GM10847 (cell line): Measurements from ENCODE around the gene CREBBP.
A peak's percentile ranks its signal among the peaks of the same experiment; 100 is the strongest.

Source experiments
- POLR2A ChIP-seq: IDR thresholded peaks from 2 replicates; pipeline ENCODE4 v1.6.1; 2011; ENCODE audit not compliant: insufficient read length; ENCODE audit errors: extremely low read depth

Gene CREBBP

DNA sequence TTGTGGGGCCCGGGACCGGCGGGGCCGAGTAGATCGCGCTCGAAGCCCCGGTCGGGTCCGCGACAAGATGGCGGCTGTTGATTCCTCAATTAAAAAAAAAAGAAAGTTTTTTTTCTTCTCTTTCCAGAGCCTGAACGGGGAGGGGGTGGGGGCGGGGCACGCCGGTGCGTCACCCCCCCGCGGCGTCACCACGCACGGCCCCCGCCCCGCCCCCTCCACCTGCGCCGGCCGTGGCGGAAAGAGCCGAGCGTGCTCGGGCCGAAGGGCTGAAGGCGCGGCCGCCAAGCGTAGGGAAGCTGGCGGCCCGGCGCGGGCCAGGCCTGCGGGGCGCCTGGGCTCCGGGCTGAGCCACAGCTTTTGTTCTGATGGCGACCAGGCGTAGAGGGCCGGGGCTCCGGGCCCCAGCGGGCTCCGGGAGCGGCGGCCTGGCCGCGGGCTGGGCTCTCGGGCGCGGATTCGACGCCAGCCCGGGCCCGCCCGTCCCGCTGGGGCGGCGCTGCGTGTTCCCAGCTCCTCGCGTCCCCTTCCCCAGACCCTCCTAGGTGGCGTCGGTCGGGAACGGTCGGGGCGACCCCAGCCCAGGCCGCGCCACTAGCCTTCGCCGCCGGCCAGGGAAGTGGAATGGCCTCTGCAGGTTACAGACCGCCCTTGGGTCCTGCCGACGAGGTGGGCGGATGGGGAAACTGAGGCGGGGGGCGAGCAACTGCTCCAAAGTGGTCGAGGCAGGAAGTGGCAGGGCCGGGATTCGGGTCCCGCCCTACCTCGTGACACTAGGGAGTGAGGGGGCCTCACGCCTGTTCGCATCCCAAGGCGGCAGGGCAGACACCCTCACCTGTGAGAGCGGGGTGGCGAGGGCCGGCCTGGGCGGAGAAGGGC lies at the start of gene CREBBP:
CREBBP (minus strand) TSS at position 91 of the 876 bp plus-strand sequence. CDS start 797 bp downstream, outside the sequence.
- peak; percentile 80 for TF ChIP-seq POLR2A

DNA sequence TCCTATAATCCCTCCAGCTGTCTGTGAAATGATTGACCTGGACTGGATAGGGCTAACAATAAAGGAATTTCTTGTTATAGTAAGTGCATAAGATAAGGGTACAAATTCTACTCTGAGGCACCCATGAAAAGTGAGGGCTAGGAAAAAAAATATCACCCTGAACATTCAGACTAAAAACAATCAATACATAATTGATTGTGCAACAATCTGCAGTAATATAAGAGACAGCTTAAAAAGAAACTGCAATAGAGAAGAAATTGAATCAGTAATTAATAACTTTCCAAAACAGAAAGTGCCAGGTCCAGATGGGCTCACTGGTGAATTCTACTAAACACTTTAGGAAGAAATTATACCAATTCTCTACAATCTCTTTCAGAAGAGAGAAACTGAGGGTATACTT lies 44.2 kb upstream of the CREBBP start:
- no peak for TF ChIP-seq POLR2A

DNA sequence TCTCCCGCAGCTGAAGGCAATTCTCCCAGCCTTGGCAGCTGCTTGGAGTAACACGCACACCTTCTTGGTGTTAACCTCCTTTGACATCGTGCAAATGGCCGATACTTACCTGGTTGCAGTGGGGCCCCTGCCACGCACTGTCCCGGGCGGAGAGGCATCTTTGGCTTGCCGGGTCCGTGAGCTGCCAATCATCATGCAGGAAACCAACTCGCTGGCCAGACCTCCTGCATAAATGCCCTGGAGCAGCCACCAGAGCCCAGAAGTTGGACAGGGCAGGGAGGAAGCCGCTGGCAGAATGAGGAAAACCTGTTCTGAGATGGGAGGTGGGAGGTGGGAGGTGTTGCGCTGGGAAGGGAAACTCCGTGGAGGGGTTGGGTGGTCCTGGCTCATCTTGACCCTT lies 41.7 kb upstream of the CREBBP start:
- no peak for TF ChIP-seq POLR2A

DNA sequence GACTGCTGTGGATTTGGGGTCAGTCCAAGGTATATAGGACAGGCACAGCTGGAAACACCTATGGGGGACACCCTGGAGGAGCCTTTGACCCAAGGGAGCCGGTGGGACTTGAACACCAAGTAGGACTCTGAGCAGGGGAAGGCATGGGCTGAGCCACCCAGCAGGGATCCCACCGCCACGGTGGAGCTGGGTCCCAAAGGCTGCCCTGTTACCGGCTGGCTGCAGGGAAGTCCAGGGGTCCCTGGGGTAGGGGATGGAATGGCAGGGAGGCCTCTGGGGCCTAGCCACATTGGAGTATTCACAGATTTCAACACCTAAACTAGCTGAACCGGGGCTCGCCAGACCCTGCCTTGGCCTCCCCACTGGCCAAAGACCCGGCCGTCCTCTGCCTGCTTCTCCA lies 39.7 kb upstream of the CREBBP start:
- TF ChIP-seq POLR2A: no peak

DNA sequence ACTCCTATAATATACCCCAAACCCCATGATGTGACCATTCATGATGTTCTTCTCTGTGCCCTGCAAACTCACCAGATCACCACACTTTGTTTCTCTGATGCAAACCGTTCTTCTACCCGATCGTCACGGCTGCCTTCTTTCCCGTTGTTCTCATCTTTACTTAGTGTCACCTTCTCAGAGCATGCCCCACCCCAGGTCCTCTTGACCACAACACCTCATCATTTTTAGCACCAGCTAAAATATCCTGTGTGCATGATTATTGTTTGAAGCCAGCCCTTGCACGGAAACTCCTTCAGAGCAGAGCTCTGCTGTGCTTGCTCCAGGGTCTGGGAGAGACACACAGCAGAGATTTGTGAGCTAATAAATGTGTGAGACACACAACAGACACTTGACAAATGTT lies 38.9 kb upstream of the CREBBP start:
- no peak for TF ChIP-seq POLR2A

DNA sequence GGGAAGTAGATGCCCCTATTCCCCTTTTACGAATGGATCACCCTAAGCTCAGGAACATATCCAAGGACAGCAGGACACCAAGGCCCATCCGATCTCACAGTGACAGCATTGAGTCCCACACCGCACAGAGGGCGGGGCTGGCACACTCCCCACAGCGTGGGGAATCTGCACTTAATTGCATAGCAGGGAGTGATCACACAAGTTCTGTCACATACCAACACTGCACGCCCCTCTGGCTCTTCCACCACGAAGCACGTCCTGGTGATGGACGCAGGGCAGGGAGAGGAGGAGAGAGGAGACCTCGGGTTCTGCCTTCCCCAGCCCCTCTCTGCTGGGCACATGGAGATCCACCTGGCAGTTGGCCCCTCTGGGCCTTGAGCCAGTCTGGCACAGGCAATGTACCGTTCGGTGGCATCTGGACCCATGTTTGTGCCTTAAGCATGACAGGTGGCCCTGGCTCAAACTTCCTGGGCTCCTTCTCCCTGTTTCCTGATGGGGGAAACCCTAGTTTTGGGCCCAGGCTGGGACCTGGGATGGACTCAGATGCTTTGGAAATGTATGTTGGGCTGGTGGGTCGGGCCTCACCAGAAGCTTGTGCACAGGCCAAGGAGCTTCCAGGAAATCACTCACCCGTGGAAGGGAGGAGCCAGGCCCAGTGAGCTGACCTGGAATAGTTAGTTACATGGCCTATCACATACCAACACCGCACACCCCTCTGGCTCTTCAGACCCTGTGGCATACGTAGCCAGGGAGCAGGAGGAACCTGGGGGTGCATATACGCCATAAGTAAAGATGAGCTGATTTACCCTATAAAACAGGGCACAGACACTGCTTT lies 35.1 kb upstream of the CREBBP start:
- TF ChIP-seq POLR2A: no peak

DNA sequence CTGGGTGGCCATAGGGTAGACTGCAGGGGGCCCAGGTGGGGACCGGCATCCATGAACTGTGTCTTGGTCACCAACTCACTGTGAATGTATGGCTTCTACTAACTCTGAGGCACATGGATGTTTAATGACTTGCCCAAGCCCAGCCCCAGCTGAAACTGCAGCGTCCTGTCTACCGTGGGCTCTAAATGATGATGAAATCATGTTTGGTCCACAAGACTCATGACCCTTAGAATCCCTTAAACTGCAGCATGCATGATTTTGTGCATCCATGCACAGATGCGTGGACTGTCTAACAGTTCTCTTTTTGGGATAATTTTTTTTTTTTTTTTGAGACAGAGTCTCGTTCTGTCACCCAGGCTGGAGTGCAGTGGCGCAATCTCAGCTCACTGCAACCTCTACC lies 32.4 kb upstream of the CREBBP start:
- TF ChIP-seq POLR2A: no peak

DNA sequence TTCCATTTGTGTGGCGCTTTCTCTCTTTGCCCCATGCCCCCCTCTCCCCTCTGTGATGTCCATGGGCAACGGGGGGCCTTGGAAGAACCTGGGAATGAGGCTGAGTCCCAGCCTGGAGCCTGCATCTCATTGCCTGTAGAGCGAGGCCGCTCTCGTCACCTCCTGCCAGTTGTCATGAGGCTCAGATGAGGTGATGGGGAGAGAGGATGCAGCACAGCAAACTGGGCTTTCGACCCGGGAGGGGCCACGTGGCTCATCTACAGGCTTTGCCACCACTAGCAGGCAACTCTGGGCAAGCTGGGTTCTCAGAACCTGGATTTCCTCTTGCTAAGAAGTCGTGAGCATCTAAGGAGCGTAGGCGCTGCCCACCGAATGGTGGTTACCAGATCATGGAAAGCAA lies 31.9 kb upstream of the CREBBP start:
- no peak for TF ChIP-seq POLR2A

DNA sequence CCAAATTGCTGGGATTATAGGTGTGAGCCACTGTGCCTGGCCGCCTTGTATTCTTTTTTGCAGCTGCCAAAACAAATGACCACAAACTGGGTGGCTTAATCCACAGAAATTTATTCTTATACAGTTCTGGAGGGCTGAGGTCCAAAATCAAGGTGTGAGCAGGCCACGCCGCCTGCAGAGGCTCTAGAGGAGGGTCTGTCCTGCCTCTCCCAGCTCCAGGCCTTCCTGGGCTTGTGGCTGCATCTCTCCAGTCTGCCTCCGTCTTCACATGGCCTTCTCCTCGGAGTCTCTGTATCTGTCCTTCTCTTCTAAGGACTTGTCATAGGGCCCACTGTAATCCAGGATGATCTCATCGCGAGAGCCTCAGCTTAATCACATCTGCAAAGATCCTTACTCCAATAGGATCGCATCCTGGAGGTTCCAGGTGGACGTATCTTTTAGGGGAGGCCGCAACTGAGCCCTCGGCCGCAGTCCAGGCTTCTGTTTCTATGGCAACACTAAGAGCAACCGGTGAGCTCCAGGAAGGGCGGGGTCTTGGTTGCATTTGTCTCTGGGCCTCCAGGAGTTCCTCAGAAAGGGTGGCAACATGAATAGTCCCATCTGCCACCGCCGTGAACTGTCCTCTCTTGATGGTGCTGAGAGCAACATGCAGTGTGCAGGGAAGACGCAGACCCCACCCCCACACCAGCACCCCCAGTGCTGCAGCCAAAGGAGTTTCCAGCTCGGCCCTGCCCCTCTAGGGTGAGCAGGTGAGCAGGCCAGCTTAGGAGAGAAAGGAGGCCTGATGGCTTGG lies 29.5 kb upstream of the CREBBP start:
- TF ChIP-seq POLR2A: no peak

DNA sequence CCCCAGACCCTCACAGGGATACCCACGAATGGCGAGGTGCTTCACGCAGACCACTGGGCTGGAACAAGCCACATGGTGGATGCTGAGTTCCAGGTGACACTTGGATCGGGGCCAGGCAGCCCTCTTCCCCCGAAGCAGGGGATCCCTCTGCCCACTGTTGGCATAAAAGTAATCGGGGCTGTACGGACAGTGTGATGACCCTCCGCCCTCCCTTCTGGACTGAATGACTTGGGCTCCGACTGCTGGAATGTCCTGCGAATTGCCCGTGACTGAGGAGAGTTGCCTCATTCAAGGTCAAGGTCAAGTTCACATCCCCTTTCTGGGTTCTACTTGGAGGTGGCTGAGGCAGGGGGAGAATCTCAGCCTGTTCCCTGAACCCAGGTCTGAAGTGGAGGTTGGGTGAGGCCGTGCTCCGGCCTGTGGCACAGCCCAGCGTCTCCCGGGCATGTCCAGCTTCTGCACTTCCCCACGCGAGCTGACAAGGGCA lies 28.5 kb upstream of the CREBBP start:
- TF ChIP-seq POLR2A: no peak

DNA sequence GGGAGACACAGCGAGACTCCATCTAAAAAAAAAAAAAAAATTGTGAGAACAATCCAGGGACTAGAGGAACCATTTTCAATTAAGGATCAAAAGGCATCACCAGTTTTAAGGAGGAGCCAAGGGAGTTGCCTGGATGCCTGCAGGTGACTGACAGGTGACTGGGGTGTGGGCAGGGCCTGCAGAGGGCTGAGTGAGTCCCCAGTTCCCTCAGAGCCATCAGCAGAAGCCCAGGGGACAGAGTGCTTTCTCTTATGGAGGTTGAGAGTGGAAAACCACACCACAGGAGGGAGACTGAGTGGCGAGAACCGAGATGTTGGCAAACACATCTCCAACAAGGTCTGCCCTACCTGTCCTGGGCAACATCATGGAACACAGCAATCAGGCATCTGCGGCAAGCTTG lies 27.1 kb upstream of the CREBBP start:
- TF ChIP-seq POLR2A: no peak

DNA sequence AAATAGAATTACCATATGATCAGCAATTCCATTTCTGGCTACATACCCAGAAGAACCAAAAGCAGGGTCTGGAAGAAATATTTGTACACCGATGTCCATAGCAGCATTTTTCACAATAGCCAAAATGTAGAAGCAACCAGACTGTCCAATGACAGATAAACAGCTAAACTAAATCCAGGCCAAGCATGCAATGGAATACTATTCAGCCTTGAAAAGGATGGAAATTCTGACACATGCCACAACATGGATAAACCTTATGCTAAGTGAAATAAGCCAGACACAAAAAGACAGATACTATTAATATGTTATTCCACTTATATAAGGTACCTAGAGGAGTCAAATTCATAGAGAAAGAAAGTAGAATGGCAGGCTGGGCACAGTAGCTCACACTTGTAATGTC lies 25.9 kb upstream of the CREBBP start:
- TF ChIP-seq POLR2A: no peak

DNA sequence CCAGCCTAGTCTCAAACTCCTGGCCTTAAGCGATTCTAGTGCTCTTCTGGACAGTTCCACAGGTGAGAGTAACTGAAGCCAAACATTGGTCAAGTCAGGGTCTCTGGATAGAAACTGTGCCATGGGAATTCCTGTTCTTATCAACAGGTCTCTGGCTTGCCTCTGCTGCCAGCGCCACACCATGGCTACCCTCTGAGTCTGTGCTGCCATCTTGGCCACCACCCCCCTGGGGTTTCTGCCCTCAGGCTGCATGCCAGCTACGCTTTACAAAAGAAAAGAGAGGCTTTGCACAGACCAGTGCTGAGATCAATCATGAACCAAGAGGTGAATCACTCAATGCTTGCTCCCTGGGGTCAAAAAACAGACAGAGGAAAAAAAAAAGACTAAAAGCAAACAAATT lies 24.4 kb upstream of the CREBBP start:
- no peak for TF ChIP-seq POLR2A

DNA sequence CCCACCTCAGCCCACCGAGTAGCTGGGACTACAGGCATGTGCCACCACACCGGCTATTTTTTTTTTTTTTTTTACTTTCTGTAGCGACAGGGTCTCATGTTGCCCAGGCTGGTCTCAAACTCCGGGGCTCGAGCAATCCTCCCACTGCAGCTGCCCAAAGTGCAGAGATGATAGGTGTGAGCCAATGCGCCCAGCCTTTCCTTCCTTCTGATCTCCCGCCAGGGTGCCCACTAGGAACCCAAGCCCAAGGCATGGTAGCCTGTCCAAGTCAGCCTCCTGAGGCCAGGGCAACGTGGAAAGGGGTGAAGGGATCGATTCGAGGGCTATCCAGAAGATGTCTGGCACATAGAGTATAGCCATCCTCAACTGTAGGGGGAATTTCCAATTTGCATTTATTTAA lies 9.6 kb upstream of the CREBBP start:
- no peak for TF ChIP-seq POLR2A

DNA sequence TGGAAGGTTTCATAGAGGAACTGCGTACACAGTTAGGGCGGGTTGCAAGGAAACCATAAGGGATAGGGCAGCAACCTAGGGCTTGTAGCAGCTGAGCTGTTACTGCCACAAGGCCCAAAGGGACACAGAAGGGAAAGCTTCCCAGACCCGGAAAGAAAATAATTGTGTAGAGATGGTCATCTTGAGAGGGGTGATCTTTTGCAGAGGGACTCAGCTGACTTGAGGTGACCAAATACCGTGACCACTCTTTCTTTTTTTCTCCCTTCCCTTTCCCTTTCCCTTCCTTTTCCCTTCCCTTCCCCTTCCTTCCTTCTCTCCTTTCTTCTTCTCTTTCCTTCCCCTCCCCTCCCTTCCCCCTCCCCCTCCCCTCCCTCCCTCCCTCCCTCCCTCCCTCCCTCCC lies 8.5 kb upstream of the CREBBP start:
- no peak for TF ChIP-seq POLR2A
